Loucy (cell line): ENCODE measurements around the gene SNTB2.

Experiments
- H2AFZ ChIP-seq: fragments of 200-600 bp; sonication (generic); 2 replicates; pipeline ENCODE4 v1.6.0; 2016; ENCODE audit warnings: antibody characterized with exemption, mild to moderate bottlenecking, low read length, moderate library complexity
- H3F3A ChIP-seq: fragments of 200-600 bp; 2 replicates; pipeline ENCODE4 v1.6.0; 2016; ENCODE audit warnings: antibody characterized with exemption, low read depth, mild to moderate bottlenecking
- H3K27me3 ChIP-seq: fragments of 200-600 bp; sonication (generic); 2 replicates; pipeline ENCODE4 v1.6.1; 2014; ENCODE audit warnings: low read length, mild to moderate bottlenecking; ENCODE audit not compliant: insufficient read depth, poor library complexity, severe bottlenecking
- H3K36me3 ChIP-seq: fragments of 200-600 bp; sonication (generic); 2 replicates; pipeline ENCODE4 v1.6.1; 2016; ENCODE audit warnings: low read length; ENCODE audit not compliant: insufficient read depth
- H3K4me1 ChIP-seq: fragments of 200-600 bp; sonication (generic); 2 replicates; pipeline ENCODE4 v1.5.1; 2014; ENCODE audit warnings: low read length, mild to moderate bottlenecking; ENCODE audit not compliant: insufficient read depth, poor library complexity, severe bottlenecking
- H3K4me2 ChIP-seq: fragments of 200-600 bp; sonication (generic); 2 replicates; pipeline ENCODE4 v1.6.0; 2014; ENCODE audit warnings: antibody characterized with exemption, low read length, low read depth, mild to moderate bottlenecking; ENCODE audit not compliant: poor library complexity, severe bottlenecking
- H3K4me3 ChIP-seq: fragments of 200-600 bp; sonication (generic); 2 replicates; pipeline ENCODE4 v1.5.1; 2014; ENCODE audit warnings: low read length, mild to moderate bottlenecking, mixed read lengths; ENCODE audit not compliant: poor library complexity, severe bottlenecking
- H3K79me2 ChIP-seq: fragments of 200-600 bp; sonication (generic); 2 replicates; pipeline ENCODE4 v1.6.1; 2014; ENCODE audit warnings: low read length; ENCODE audit not compliant: insufficient read depth
- H3K9ac ChIP-seq: fragments of 200-600 bp; sonication (generic); 2 replicates; pipeline ENCODE4 v1.6.0; 2014; ENCODE audit warnings: mild to moderate bottlenecking, low read depth, low read length, moderate library complexity; ENCODE audit not compliant: poor library complexity, severe bottlenecking
- H3K9me2 ChIP-seq: fragments of 200-600 bp; sonication (generic); replicated peaks from 2 replicates; pipeline ENCODE4 v1.6.1; 2016; ENCODE audit warnings: low read depth, low read length, mixed read lengths
- H3K9me3 ChIP-seq: fragments of 200-600 bp; sonication (generic); 2 replicates; pipeline ENCODE4 v1.6.1; 2014; ENCODE audit warnings: mild to moderate bottlenecking, antibody characterized with exemption, low read length, low read depth; ENCODE audit not compliant: insufficient read depth
- H4K20me1 ChIP-seq: fragments of 200-600 bp; sonication (generic); 2 replicates; pipeline ENCODE4 v1.6.0; 2014; ENCODE audit warnings: antibody characterized with exemption, low read length, mild to moderate bottlenecking; ENCODE audit not compliant: insufficient read depth, poor library complexity, severe bottlenecking
- CTCF ChIP-seq: fragments of 200-600 bp; sonication (generic); conservative IDR thresholded peaks from 2 replicates; pipeline ENCODE4 v1.5.1; 2014; ENCODE audit warnings: mild to moderate bottlenecking, antibody characterized with exemption, low read length
- EZH2phosphoT487 ChIP-seq: fragments of 200-600 bp; IDR thresholded peaks from 2 replicates; pipeline ENCODE4 v1.6.1; 2018; ENCODE audit warnings: antibody characterized with exemption, mild to moderate bottlenecking, moderate library complexity, borderline replicate concordance

SNTB2 gene

GRCh38 chr16:69165584-69165983 is 21.4 kb upstream of the SNTB2 start:
- no peak overlapping the region for H3K4me3 ChIP-seq
- H3K4me2 ChIP-seq = no peak overlapping the region
- H3K27me3 ChIP-seq = no peaks in the 10 kb centered on the region
- H2AFZ ChIP-seq = no peak overlapping the region
- H3K4me1 ChIP-seq = no peaks in the 10 kb centered on the region
- H4K20me1 ChIP-seq = no peaks in the 10 kb centered on the region
- H3K9me2 ChIP-seq = no peaks in the 10 kb centered on the region
- no peaks in the 10 kb centered on the region for H3F3A ChIP-seq
- H3K9me3 ChIP-seq = no peaks in the 10 kb centered on the region
- no peaks in the 10 kb centered on the region for H3K79me2 ChIP-seq
- peaks cover 75% of the 10 kb centered on the region; the same call in 1 of the 2 replicates for H3K36me3 ChIP-seq
- H3K9ac ChIP-seq = no peak overlapping the region
- TF ChIP-seq EZH2phosphoT487 = no peak
- no peak for TF ChIP-seq CTCF

- Histone ChIP-seq H3K9ac (no peak overlapping the region), H2AFZ (no peak overlapping the region), H4K20me1 (no peaks in the 10 kb centered on the region), H3K36me3 (peaks cover 67% of the 10 kb centered on the region; the same call in 1 of the 2 replicates), H3K9me3 (no peaks in the 10 kb centered on the region), H3F3A (no peaks in the 10 kb centered on the region), H3K4me3 (no peak overlapping the region), H3K4me2 (no peak overlapping the region), H3K9me2 (no peaks in the 10 kb centered on the region), H3K4me1 (no peaks in the 10 kb centered on the region), H3K79me2 (no peaks in the 10 kb centered on the region), H3K27me3 (no peaks in the 10 kb centered on the region)
- no peak for TF ChIP-seq EZH2phosphoT487
- no peak for TF ChIP-seq CTCF
These were observed 20.6 kb upstream of the SNTB2 start for GRCh38 chr16:69166221-69166833.

GRCh38 chr16:69166946-69167930 is 19.7 kb upstream of the SNTB2 start:
- no peak overlapping the region for H3K4me2 ChIP-seq
- no peaks in the 10 kb centered on the region for H3K4me1 ChIP-seq
- H3F3A ChIP-seq = no peaks in the 10 kb centered on the region
- H4K20me1 ChIP-seq = no peaks in the 10 kb centered on the region
- H3K27me3 ChIP-seq = no peaks in the 10 kb centered on the region
- H3K4me3 ChIP-seq = no peak overlapping the region
- H3K9me3 ChIP-seq = no peaks in the 10 kb centered on the region
- no peaks in the 10 kb centered on the region for H3K79me2 ChIP-seq
- no peak overlapping the region for H2AFZ ChIP-seq
- TF ChIP-seq EZH2phosphoT487 (no peak), CTCF (no peak)
- H3K9ac ChIP-seq = no peak overlapping the region
- peaks cover 63% of the 10 kb centered on the region; the same call in 1 of the 2 replicates for H3K36me3 ChIP-seq
- H3K9me2 ChIP-seq = no peaks in the 10 kb centered on the region
